Upper lobe of left lung (tissue), 4 donors: ENCODE measurements around the gene ATP2C1.

Experiments
- EP300 ChIP-seq, 4 donors: sonication (generic); formaldehyde crosslinking; IDR thresholded peaks; one replicate each; pipeline ENCODE4 v1.5.1; 2017; ENCODE audit warnings: antibody characterized with exemption in 4 of 4, control low read depth in 2 of 4
- POLR2A ChIP-seq, 4 donors: fragments of 450-650 bp; IDR thresholded peaks; one replicate each; pipeline ENCODE4 v1.5.1; 2016 to 2017; ENCODE audit warnings: antibody characterized with exemption in 4 of 4, mild to moderate bottlenecking in 2 of 4
- POLR2AphosphoS5 ChIP-seq, 2 donors: sonication (generic); formaldehyde crosslinking; IDR thresholded peaks; one replicate each; pipeline ENCODE4 v1.5.1; 2017; ENCODE audit warnings: antibody characterized with exemption in 2 of 2
- TF ChIP-seq, protein P1 (sequence below), 6 experiments: fragments of 450-650 bp in 4 of 6; fragments of 200-600 bp in 2 of 6; sonication (generic) in 2 of 6; IDR thresholded peaks; one replicate each; pipeline ENCODE4 v1.5.1; 2016 to 2019; ENCODE audit warnings: antibody characterized with exemption in 6 of 6

DNA sequence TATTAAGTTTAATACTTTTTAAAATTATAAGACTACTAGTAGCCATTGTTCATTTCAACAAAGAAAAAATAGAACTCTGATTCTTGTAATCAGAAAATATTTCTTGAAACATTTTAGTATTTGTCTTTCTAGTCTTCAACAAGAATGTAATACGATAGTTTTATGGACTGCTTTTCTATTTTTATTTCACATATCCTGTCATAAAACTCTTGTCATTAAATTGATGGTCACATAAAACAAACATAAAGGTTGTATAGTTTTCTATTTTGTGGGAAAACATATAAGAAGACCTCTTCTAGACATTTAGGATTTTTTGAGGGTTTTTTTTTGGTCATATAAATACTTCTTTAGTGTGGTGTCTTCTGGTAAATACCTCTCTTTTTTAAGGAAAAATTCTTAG is 62.4 kb downstream of the ATP2C1 start:
- TF ChIP-seq, protein P1, sequence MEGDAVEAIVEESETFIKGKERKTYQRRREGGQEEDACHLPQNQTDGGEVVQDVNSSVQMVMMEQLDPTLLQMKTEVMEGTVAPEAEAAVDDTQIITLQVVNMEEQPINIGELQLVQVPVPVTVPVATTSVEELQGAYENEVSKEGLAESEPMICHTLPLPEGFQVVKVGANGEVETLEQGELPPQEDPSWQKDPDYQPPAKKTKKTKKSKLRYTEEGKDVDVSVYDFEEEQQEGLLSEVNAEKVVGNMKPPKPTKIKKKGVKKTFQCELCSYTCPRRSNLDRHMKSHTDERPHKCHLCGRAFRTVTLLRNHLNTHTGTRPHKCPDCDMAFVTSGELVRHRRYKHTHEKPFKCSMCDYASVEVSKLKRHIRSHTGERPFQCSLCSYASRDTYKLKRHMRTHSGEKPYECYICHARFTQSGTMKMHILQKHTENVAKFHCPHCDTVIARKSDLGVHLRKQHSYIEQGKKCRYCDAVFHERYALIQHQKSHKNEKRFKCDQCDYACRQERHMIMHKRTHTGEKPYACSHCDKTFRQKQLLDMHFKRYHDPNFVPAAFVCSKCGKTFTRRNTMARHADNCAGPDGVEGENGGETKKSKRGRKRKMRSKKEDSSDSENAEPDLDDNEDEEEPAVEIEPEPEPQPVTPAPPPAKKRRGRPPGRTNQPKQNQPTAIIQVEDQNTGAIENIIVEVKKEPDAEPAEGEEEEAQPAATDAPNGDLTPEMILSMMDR (IDR thresholded peaks at IDR 0.05): no peak
- TF ChIP-seq POLR2A (IDR thresholded peaks at IDR 0.05): no peak
- TF ChIP-seq EP300 (IDR thresholded peaks at IDR 0.05): no peak
- TF ChIP-seq POLR2AphosphoS5 (IDR thresholded peaks at IDR 0.05): no peak
